K562 (cell line): Measurements from ENCODE around the gene LCN1. TPM values are rescaled to one million over a fixed set of nuclear protein-coding genes. Genes with fewer than 3 reads are reported as not detected.

Experiments used
- CBX3 ChIP-seq, 2 experiments: IDR thresholded peaks; 1 replicate in 1 of 2; 2 replicates in 1 of 2; pipeline ENCODE4 v1.6.1; 2012; ENCODE audit warnings: inconsistent platforms in 2 of 2, low read length in 2 of 2, borderline replicate concordance in 1 of 2, control low read depth in 1 of 2
- CREB5 ChIP-seq: fragments of 250-450 bp; sonication (Bioruptor Pico); IDR thresholded peaks from 2 replicates; pipeline ENCODE4 v1.5.0; 2020; ENCODE audit warnings: mild to moderate bottlenecking
- E2F4 ChIP-seq: sonication (generic); formaldehyde crosslinking; IDR thresholded peaks from 2 replicates; pipeline ENCODE4 v1.8.0; 2022; ENCODE audit warnings: mild to moderate bottlenecking, low read depth, missing genetic modification reagents
- FOXA1 ChIP-seq: fragments of 450-650 bp; IDR thresholded peaks from 2 replicates; pipeline ENCODE4 v1.6.1; 2016; ENCODE audit warnings: mild to moderate bottlenecking, borderline replicate concordance
- HDAC8 ChIP-seq: fragments of 450-650 bp; IDR thresholded peaks from 2 replicates; pipeline ENCODE4 v1.6.1; 2016; ENCODE audit warnings: mild to moderate bottlenecking, missing genetic modification characterization, moderate library complexity, missing compliant biosample characterization
- HMGN3 ChIP-seq: IDR thresholded peaks from 2 replicates; pipeline ENCODE4 v1.6.1; 2011; ENCODE audit warnings: borderline replicate concordance, low read depth, mild to moderate bottlenecking, mixed read lengths, low read length; ENCODE audit not compliant: insufficient read length; ENCODE audit errors: extremely low read depth
- ILK ChIP-seq: fragments of 450-650 bp; IDR thresholded peaks from 2 replicates; pipeline ENCODE4 v1.6.1; 2016; ENCODE audit warnings: missing genetic modification characterization, low read depth, mild to moderate bottlenecking, missing compliant biosample characterization, moderate library complexity, borderline replicate concordance
- KDM2B ChIP-seq: fragments of 250-450 bp; sonication (Bioruptor Pico); IDR thresholded peaks from 2 replicates; pipeline ENCODE4 v1.8.0; 2021; ENCODE audit warnings: mild to moderate bottlenecking, moderate library complexity
- TBP ChIP-seq: optimal IDR thresholded peaks from 2 replicates; pipeline ENCODE3; 2011; ENCODE audit warnings: low read depth, low read length, improper control_type of control experiment
- USF2 ChIP-seq: sonication (generic); formaldehyde crosslinking; IDR thresholded peaks from 2 replicates; pipeline ENCODE4 v1.5.0; 2020; ENCODE audit warnings: missing genetic modification reagents
- ZBTB11 ChIP-seq, 3 experiments: fragments of 200-800 bp in 1 of 3; fragments of 250-450 bp in 1 of 3; fragments of 450-650 bp in 1 of 3; sonication (Bioruptor Pico) in 1 of 3; sonication (Bioruptor generic) in 1 of 3; formaldehyde crosslinking in 1 of 3; IDR thresholded peaks; 2 replicates each; pipeline versions ENCODE4 v1.6.1 to v1.8.0; 2016 to 2022; ENCODE audit warnings: mild to moderate bottlenecking in 2 of 3, missing genetic modification characterization in 2 of 3, missing compliant biosample characterization in 1 of 3, moderate library complexity in 1 of 3
- ZBTB7A ChIP-seq: IDR thresholded peaks from 2 replicates; pipeline ENCODE4 v1.6.1; 2011; ENCODE audit warnings: low read depth, mild to moderate bottlenecking, low read length, moderate library complexity, borderline replicate concordance; ENCODE audit not compliant: control insufficient read depth
- ZNF133 ChIP-seq: fragments of 250-450 bp; sonication (Bioruptor Pico); IDR thresholded peaks from 2 replicates; pipeline ENCODE4 v1.4.0; 2020; ENCODE audit warnings: mild to moderate bottlenecking
- polyA plus RNA-seq, 8 experiments: library from polyadenylated mRNA; depleted of rRNA in 4 of 8; stranded (reverse) in 5 of 8; unstranded in 3 of 8; fragments of >200 nt; fragmentation: Nextera tagmentation in 2 of 8; fragmentation: Illumina TruSeq in 1 of 8; extraction: Ambion mirVana in 2 of 8; extraction: Trizol in 1 of 8; gene quantifications; 2 replicates each; pipeline versions ENCODE4 v1.2.1 to v1.2.3, GENCODE V29; 2011 to 2014; ENCODE audit warnings: inconsistent platforms in 1 of 8, missing spikeins in 1 of 8
- total RNA-seq, 7 experiments: library from RNA; depleted of rRNA in 6 of 7; stranded (reverse); fragments of >200 nt in 6 of 7; fragmentation: Illumina TruSeq in 2 of 7; extraction: Trizol in 2 of 7; gene quantifications; 2 replicates each; pipeline versions ENCODE4 v1.2.1 to v1.2.3, GENCODE V29; 2011 to 2021; ENCODE audit warnings: low replicate concordance in 1 of 7
- TF ChIP-seq, protein P1 (sequence below): fragments of 450-650 bp; IDR thresholded peaks from 2 replicates; pipeline ENCODE4 v1.6.1; 2017; ENCODE audit warnings: antibody characterized with exemption, mild to moderate bottlenecking

LCN1 gene
- total and polyA plus RNA-seq, 9 of the 15 experiments (the other 6 are each of a cell fraction or from before 2014, with no cell fraction given), result not detected

- TF ChIP-seq ZBTB11 (CRISPR knock-in tag; IDR thresholded peaks at IDR 0.05) (peak in 1 of 3 experiments; percentile 62; a peak in 1 of 6 replicates), CBX3 (IDR thresholded peaks at IDR 0.05; ENCODE audit: borderline replicate concordance in 1 of 2, low read length in 2 of 2) (no peak), USF2 (CRISPR knock-in tag) (no peak), ZBTB7A (peak; percentile 97), E2F4 (CRISPR knock-in tag) (no peak), HDAC8 (tag) (no peak), TBP (peak; percentile 81), FOXA1 (no peak), ZNF133 (CRISPR knock-in tag) (no peak), HMGN3 (peak; percentile 88), ILK (no peak), KDM2B (CRISPR knock-in tag) (no peak), CREB5 (CRISPR knock-in tag) (no peak)
- TF ChIP-seq, protein P1, sequence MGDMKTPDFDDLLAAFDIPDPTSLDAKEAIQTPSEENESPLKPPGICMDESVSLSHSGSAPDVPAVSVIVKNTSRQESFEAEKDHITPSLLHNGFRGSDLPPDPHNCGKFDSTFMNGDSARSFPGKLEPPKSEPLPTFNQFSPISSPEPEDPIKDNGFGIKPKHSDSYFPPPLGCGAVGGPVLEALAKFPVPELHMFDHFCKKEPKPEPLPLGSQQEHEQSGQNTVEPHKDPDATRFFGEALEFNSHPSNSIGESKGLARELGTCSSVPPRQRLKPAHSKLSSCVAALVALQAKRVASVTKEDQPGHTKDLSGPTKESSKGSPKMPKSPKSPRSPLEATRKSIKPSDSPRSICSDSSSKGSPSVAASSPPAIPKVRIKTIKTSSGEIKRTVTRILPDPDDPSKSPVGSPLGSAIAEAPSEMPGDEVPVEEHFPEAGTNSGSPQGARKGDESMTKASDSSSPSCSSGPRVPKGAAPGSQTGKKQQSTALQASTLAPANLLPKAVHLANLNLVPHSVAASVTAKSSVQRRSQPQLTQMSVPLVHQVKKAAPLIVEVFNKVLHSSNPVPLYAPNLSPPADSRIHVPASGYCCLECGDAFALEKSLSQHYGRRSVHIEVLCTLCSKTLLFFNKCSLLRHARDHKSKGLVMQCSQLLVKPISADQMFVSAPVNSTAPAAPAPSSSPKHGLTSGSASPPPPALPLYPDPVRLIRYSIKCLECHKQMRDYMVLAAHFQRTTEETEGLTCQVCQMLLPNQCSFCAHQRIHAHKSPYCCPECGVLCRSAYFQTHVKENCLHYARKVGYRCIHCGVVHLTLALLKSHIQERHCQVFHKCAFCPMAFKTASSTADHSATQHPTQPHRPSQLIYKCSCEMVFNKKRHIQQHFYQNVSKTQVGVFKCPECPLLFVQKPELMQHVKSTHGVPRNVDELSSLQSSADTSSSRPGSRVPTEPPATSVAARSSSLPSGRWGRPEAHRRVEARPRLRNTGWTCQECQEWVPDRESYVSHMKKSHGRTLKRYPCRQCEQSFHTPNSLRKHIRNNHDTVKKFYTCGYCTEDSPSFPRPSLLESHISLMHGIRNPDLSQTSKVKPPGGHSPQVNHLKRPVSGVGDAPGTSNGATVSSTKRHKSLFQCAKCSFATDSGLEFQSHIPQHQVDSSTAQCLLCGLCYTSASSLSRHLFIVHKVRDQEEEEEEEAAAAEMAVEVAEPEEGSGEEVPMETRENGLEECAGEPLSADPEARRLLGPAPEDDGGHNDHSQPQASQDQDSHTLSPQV, result peak; percentile 14; the same call in 1 of the 2 replicates
Observed at GRCh38 chr9:135500525-135501260, 20.5 kb upstream of the LCN1 start, which contains the start of gene MRPS2 (continued).
